HG03175 (cell line): ENCODE results near the gene ANKDD1B.
A peak's percentile ranks its signal among the peaks of the same experiment; 100 is the strongest.

Experiments used
- ATAC-seq: cut with Tn5 transposase; IDR thresholded peaks from one replicate; pipeline ENCODE4 v1.9.1; 2021; ENCODE audit warnings: mild to moderate bottlenecking, moderate library complexity; ENCODE audit not compliant: unreplicated experiment

Gene ANKDD1B

GRCh38 chr5:75616371-75616881 lies 5.2 kb downstream of the ANKDD1B start:
- ATAC-seq = no peak

- ATAC-seq = no peak
These were observed 5.8 kb downstream of the ANKDD1B start for GRCh38 chr5:75616971-75617621.

GRCh38 chr5:75617736-75618352 lies 6.6 kb downstream of the ANKDD1B start:
- no peak for ATAC-seq

- no peak for ATAC-seq
These were observed 9.1 kb downstream of the ANKDD1B start for GRCh38 chr5:75620184-75620959.

DNA sequence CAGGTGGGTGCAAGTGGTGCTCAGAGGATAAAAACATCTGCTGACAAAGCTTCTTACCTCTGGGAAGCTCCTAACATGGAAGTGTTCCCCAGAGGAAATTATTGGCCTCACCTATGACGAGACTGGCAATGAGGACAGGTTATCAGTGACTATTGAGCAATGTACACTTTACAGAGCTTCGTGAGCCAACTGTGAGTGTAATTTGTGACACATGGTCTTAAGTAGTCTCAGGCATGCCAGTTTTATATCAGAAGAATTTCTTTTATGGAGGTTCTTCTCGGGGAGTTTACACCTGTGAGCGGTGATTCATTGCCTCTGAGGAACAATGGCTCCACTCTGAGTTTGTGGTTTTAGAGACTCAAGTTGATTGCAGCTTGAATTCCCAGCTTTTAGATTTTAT lies 11.3 kb downstream of the ANKDD1B start:
- no peak for ATAC-seq

DNA sequence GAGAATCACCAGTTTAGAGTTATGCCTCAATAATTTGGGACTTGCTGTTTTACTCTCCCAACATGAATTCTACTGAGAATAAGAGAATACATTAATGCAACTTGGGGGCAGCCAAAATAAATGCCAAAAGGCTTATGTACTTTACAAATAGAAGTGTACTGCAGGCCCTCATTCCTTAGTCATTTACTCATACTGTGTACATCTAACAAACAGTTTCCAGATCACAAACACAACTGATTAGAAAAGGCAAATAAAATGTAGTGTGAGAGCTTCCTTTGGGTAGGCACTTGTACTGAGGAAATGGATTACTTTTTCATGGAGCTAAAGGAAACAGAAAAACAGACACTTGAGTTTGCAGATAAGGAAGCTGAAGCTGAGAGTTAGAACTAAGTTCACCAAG lies 12.6 kb downstream of the ANKDD1B start:
- no peak for ATAC-seq

GRCh38 chr5:75626959-75627358 lies 15.7 kb downstream of the ANKDD1B start:
- ATAC-seq = no peak

- ATAC-seq = no peak
These were observed 16.5 kb downstream of the ANKDD1B start for GRCh38 chr5:75627801-75628200.

GRCh38 chr5:75630875-75631274 lies 19.6 kb downstream of the ANKDD1B start:
- no peak for ATAC-seq

- ATAC-seq = no peak
These were observed 21.1 kb downstream of the ANKDD1B start for GRCh38 chr5:75632321-75632720.

GRCh38 chr5:75637949-75638348 lies 26.7 kb downstream of the ANKDD1B start:
- ATAC-seq = no peak

- no peak for ATAC-seq
These were observed 28.5 kb downstream of the ANKDD1B start for GRCh38 chr5:75639535-75640311.

- ATAC-seq = no peak
These were observed 29.1 kb downstream of the ANKDD1B start for GRCh38 chr5:75640395-75640794.

GRCh38 chr5:75640826-75641225 lies 29.6 kb downstream of the ANKDD1B start:
- ATAC-seq = no peak

GRCh38 chr5:75648712-75649111 lies 37.5 kb downstream of the ANKDD1B start:
- peak; percentile 50 for ATAC-seq

DNA sequence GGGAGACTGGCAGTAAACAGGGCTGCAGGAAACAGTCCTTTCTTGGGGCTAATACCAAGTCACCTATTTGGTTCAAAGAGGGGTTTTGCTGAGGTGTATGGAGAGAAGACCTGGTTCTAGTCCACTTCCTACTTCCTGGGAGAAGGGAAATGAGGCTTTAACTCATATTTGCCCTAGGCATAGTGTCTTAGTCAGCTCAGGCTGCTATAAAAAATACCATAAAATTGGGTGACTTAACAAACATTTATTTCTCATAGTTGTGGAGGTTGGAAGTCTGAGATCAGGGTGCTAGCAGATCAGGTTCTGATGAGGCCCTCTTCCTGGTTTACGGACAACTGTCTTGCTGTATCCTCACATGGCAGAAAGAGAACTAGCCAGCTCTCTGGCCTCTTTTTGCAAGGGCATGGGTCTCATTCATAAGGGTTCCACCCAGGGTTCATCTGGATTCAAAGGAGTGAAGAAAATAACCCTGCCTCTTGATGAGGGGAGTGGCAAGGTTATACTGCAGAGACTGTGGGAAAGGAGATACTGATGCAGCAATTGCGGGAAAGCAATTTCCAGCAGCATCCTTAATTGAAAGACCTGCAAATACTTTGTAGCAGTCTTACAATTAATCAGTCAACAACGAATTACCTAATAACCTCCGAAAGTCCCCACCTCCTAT lies 40.5 kb downstream of the ANKDD1B start:
- ATAC-seq = no peak

- ATAC-seq = no peak
These were observed 42.3 kb downstream of the ANKDD1B start for GRCh38 chr5:75653521-75653920.

DNA sequence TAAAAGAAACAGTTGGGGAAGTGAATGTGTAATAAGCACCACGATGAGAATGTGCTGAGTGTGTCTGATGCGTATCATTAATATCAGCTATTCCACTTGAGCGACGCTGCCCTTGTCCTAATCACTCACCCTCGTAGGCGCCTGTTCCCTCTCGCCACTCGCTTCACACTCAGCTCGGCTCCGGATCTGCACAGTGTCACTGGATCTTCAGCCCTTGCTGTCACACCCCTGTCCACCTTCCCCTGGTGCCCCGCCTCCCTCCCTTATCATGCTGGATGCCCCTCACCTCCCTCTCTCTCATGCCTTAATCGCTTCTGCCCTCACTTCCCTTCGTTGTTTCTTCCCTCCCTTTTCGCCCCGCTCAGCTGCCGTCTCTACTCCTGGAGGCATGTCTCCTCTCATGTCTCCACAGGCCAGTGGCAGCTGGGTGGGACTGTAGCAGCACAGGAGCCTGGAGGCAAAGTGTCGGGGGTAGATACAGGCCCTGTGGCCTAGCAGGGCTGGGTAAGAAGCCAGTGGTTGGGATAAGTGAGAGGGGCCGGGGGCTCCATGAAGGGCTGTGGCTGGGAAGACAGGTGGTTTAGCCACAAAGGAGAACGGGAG lies 43.5 kb downstream of the ANKDD1B start:
- ATAC-seq = no peak

DNA sequence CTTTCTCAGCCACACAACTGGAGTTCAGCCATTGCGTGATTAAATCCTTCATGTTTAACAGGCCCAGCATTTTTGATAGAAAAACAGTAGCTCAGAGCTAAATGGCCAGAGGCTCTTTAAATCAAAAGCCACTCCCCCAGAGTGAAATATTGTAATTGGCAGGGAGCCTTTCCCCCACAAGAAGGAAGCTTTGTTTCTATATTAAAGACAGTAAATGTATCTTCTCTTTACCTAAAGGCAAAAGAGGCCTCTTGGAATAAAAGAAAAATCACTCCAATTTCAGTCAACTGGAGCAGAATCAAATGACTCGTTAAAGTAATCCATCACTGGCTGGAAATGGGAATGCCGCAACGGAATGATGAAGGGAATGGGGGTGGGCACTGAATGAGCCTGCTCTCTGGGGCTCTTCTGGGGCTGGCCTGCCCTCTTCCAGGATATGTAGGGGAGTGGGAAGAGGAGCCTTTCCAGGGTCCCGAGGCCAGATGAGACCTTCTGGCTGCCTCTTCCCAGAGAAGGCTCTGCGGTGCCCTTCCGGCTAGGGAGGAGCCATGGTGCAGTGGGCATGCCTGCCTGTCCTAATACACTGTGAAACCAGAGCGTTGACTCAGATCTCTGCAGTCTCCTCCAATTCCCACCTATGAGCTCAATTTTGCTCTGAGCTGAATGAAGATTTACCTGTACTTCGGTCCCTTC lies 45.2 kb downstream of the ANKDD1B start:
- no peak for ATAC-seq
